ENCODE measurements around the gene UBE2J2. TPM values are rescaled to one million over a fixed set of nuclear protein-coding genes. Genes with fewer than 3 reads are reported as not detected.

UBE2J2 gene
- 38.8 to 48.3 TPM (median 46.8 TPM) in 5 replicates for total RNA-seq (2022; extraction: Qiagen RNA extraction)

DNA sequence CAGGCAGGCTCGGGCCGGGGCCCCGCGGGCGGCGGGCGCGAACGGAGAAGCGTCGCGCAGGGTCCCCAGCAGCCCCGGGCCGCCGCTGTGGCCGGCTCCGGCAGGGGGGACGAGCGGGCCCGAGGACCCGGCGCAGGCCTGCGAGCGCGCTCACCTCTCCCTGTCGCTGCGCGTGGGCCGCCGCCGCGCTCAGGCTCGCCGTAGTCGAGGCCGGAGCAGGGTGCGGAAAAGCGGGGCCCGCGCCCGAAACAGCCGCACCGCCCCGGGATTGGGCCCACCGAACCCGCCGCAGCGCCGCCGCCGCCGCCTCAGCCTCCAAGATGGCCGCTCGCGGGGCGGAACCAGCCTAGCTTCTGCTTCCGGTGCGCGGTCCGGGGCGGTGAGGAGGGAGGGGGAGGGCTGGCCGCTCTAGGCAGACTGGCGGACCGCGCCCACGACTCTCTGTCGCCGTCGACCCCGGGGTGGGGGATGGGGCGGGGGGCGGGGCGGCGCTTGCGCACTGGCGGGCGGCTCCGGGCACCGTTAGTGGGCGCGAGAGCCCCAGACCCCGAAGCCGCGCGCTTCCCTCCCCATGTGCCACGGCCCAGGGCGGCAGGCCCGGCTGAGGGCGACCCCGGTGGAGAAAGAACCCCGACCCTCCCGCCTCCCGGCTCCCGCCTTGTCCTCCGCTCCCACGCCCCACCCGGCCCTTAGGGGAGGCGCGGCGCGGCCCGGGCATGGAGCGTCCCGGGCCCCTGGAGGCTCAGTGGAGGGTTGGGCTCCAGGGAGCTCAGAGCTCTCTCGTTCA lies at the start of gene UBE2J2:
Gene UBE2J2, minus strand, starts transcription at position 343 of the 787 bp plus-strand sequence. CDS start 5,862 bp downstream, outside the sequence.

DNA sequence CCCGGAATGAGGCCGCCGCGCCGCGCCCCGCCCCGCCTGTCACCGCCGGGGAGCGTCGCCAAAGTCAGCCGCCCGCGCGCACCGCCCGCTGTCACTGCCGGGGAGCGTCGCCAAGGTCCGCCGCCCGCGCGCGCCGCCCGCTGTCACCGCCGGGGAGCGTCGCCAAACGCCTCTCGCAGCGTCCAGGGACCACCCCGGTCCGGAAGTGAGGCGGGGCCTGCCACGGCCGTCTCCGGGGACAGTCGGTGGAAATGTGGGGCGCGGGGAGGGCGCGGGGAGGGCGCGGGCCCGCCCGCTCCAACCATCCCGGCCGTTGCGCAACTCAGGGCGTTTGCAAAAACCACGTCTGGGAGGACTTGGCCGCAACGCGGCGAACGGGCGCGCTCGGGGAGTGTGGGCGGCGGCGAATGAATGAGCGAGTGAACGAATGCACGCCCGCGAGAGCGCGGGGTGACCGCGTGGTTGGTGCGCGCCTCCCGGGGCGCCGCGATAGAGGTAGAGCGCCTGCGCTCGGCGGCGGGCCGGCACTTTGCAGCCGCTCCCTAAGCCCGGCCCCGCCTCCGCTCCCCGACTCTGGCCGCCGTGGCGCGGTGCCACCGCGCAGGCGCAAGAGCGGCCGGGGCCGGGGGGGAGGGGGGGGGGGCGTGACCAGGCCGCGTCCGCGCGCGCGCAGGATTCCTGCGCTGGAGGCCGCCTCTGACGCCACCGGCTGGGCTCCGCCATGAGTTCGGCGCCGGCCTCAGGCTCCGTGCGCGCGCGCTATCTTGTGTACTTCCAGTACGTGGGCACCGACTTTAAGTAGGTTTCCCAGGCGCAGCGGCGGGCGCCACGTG lies 34.5 kb upstream of the UBE2J2 start, which contains the start of the genes ACAP3 and PUSL1:
Gene ACAP3, minus strand, starts transcription at position 8 of the 833 bp plus-strand sequence. CDS start 115 bp downstream, outside the sequence.
Gene PUSL1, plus strand, starts transcription at position 675 of the 833 bp plus-strand sequence. Its CDS starts 47 bp downstream, at position 722.

DNA sequence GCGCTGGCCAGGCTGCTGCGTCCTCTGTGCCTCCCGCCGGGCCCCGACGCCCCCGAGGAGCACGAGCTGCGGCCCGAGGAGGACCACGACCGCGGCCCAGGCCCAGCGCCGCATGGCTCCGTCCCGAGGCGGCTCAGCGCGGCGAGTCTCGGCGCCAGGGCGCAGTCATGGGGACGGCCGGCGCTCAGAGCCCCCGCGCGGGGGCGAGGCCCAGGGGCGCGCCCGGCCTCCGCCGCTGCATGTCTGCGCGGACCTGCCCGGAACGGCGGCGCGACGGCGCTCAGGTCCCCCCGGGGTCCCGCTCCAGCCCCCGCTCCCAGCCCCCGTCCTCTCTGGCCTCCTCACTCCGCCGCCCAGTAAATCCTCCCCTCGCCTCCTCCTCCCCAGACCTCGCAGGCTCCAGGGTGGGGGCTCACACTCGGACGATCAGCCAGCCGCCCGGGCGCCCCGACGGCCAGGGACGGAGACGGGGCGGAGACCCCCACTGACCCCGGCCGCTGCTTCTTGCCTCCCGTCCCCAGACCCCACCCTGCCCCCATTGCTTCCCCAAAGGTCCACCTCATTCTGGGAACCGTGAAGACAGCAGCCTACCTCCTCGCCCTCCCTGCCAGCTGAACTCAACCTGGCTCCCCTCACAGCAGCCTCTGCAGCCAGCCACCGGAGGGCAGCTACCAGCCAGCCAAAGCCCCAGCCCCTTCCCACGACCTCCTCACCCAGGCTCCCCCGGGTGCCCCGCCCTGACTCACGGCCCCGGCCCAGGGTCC lies 26.9 kb downstream of the UBE2J2 start, which contains the start of gene C1QTNF12:
Gene C1QTNF12, minus strand, starts transcription at position 146 of the 764 bp plus-strand sequence. Its CDS starts 32 bp downstream, at position 114.

DNA sequence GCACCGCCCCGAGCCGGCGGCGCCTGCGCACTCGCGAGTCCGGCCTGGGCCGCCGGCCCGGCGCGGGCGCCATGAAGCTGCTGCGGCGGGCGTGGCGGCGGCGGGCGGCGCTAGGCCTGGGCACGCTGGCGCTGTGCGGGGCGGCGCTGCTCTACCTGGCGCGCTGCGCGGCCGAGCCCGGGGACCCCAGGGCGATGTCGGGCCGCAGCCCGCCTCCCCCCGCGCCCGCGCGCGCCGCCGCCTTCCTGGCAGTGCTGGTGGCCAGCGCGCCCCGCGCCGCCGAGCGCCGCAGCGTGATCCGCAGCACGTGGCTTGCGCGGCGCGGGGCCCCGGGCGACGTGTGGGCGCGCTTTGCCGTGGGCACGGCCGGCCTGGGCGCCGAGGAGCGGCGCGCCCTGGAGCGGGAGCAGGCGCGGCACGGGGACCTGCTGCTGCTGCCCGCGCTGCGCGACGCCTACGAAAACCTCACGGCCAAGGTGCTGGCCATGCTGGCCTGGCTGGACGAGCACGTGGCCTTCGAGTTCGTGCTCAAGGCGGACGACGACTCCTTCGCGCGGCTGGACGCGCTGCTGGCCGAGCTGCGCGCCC lies 41.4 kb downstream of the UBE2J2 start, which contains the start of gene B3GALT6:
Gene B3GALT6, plus strand, starts transcription at position 30 of the 588 bp plus-strand sequence. Its CDS starts 42 bp downstream, at position 72.

DNA sequence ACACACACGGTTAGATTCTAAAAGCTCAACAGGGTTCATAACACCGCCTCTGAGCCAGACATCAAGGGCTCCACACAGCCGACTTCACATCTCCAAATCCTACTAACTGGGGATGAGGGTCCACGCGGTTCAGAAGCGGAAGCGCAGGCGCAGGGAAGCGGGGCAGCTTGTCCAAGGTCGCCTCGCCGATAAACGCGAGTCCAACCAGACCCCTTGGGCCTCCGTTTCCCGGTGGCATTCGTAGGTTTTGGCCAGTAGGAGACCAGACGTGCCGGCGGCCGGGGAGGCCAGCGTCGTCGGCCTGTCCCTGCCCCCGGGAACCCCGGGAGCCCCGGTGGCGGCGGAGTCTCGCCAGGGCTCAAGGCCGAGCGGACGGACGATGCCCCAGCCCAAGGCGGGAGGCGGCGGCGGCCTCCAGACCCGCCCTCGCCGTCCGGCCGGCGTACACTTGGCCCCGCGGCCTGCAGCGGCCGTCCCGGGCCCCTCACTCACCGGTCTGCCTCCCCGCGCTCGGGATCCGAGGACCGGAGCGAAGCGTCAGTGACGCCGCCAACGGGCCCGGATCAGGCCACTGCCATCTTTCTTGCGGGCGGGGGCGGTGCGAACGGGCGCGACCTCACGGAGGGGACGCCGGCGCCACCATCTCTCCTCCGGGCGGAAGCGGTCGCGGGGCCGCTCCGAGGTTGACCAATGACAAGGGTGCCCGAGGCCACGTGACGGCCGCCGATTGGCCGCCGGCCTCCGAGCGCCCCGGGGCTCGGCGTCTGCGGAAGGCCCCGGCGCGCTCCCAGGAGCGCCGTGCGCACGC lies 42.0 kb downstream of the UBE2J2 start, which contains the start of gene SDF4:
Gene SDF4, minus strand, starts transcription at position 602 of the 808 bp plus-strand sequence. CDS start 3,229 bp downstream, outside the sequence.

DNA sequence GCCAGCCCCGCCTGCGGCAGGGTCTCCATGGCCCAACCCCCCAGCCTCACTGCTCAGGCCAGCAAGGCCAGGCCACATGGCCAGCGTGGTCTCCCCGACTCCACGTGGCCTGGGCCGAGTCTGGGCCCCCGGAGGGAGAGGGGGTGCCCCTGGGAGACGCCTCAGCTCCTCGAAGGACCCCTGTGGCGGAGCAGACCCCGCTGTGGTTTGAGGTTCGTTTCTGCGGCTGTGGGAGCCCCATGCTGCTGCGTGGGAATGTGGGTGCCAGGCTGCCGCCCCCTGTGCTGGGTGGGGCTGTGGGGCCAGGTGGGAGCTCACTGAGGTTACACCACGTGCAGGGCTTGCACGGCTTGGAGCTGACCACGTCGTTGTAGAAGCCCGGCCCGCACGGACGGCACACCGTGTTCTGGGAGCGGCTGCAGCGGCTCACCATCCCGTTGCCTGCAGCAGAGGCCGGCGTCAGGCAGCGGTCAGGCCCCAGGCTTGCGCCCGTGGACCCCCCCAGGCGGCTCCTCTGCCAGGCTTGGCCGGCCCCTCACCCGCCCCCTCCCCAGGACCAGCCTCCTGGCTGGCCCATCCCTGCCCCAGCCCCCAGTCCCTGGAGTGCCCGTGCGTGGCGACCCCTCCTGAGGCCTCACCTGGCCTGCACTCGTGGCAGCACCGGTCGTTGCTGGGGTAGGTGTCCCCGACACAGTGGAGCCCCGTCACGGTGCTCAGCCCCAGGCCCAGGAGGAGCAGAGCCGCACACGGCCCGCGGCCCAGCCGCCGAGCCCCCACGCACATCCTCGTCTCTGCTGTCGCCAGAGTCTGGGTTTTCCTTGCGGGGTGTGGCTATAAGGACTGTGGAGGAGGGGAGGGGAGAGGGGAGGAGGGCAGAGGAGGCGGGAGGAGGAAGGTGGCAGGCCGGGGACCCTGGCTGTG lies 60.0 kb downstream of the UBE2J2 start, which contains the start of gene TNFRSF4:
Gene TNFRSF4, minus strand, starts transcription at position 809 of the 921 bp plus-strand sequence. Its CDS starts 26 bp downstream, at position 783.

DNA sequence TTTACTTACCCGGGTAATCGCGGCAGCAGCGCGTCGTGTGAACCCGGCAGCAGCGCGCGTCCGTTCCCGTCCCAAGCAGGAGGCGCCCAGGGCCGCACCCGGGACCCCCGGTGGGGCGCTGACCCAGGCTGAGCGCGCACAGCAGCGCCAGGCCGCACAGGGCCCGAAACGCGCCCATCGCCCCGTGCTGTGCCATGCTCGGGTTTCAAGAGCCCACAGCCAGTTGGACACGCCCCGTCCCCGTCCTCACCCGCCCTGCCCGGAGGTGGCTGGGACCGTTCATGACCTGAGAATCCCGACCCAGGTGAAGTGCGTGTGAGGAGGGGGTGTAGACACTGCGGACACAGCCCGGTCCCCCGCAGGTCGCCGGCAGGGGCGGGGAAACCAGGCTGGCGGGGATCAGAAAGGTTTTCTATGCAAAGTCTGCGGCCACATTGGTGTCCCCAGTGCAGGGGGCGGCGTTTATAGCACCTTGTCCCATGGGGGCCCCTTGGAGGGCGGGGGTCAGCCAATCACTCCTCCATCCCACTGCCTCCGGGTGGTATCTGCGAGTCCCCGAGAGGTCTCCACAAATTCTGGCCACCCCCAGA lies 67.2 kb downstream of the UBE2J2 start, which contains the start of gene TNFRSF18:
Gene TNFRSF18, minus strand, starts transcription at position 217 of the 590 bp plus-strand sequence. Its CDS starts 21 bp downstream, at position 196.

Other genes with a start within 250 kb of the UBE2J2 start
- 0.32 to 0.52 TPM (median 0.38 TPM) in 5 replicates for gene RNF223, start 199.5 kb downstream of the UBE2J2 start, total RNA-seq (2022; extraction: Qiagen RNA extraction)
- 10.2 to 16.2 TPM (median 15.4 TPM) in 5 replicates for gene C1orf159, start 157.8 kb downstream of the UBE2J2 start, total RNA-seq (2022; extraction: Qiagen RNA extraction)
- gene TTLL10, start 100.0 kb downstream of the UBE2J2 start, total RNA-seq (2022; extraction: Qiagen RNA extraction): not detected in 5 replicates
- 0.11 to 0.25 TPM (median 0.15 TPM) in 3 of 5 replicates, not detected in the others for gene TNFRSF18, start 67.3 kb downstream of the UBE2J2 start, total RNA-seq (2022; extraction: Qiagen RNA extraction)
- 0.07 to 0.18 TPM (median 0.13 TPM) in 4 of 5 replicates, not detected in the other for gene TNFRSF4, start 59.7 kb downstream of the UBE2J2 start, total RNA-seq (2022; extraction: Qiagen RNA extraction)
- 108 to 138 TPM (median 133 TPM) in 5 replicates for gene SDF4, start 41.9 kb downstream of the UBE2J2 start, total RNA-seq (2022; extraction: Qiagen RNA extraction)
- 10.8 to 22.2 TPM (median 19.5 TPM) in 5 replicates for gene B3GALT6, start 41.6 kb downstream of the UBE2J2 start, total RNA-seq (2022; extraction: Qiagen RNA extraction)
- gene C1QTNF12, start 27.1 kb downstream of the UBE2J2 start, total RNA-seq (2022; extraction: Qiagen RNA extraction): 1.4 to 2.3 TPM (median 1.8 TPM) in 5 replicates
- 0.70 to 1.7 TPM (median 1.3 TPM) in 5 replicates for gene SCNN1D, start 6.6 kb upstream of the UBE2J2 start, total RNA-seq (2022; extraction: Qiagen RNA extraction)
- gene ACAP3, start 34.1 kb upstream of the UBE2J2 start, total RNA-seq (2022; extraction: Qiagen RNA extraction): 10.6 to 21.4 TPM (median 20.6 TPM) in 5 replicates
- gene PUSL1, start 34.7 kb upstream of the UBE2J2 start, total RNA-seq (2022; extraction: Qiagen RNA extraction): 17.0 to 27.7 TPM (median 26.5 TPM) in 5 replicates
- gene INTS11, start 50.8 kb upstream of the UBE2J2 start, total RNA-seq (2022; extraction: Qiagen RNA extraction): 42.4 to 66.0 TPM (median 63.3 TPM) in 5 replicates
- 15.8 to 23.0 TPM (median 21.1 TPM) in 5 replicates for gene CPTP, start 50.9 kb upstream of the UBE2J2 start, total RNA-seq (2022; extraction: Qiagen RNA extraction)
- 0.12 to 0.17 TPM (median 0.14 TPM) in 5 replicates for gene TAS1R3, start 57.4 kb upstream of the UBE2J2 start, total RNA-seq (2022; extraction: Qiagen RNA extraction)
- gene DVL1, start 75.6 kb upstream of the UBE2J2 start, total RNA-seq (2022; extraction: Qiagen RNA extraction): 46.8 to 86.9 TPM (median 77.1 TPM) in 5 replicates
- 0.07 to 0.29 TPM (median 0.27 TPM) in 5 replicates for gene MXRA8, start 84.7 kb upstream of the UBE2J2 start, total RNA-seq (2022; extraction: Qiagen RNA extraction)
- gene AURKAIP1, start 101.4 kb upstream of the UBE2J2 start, total RNA-seq (2022; extraction: Qiagen RNA extraction): 103 to 195 TPM (median 175 TPM) in 5 replicates
- 37.8 to 63.9 TPM (median 59.4 TPM) in 5 replicates for gene CCNL2, start 125.5 kb upstream of the UBE2J2 start, total RNA-seq (2022; extraction: Qiagen RNA extraction)
- 128 to 150 TPM (median 137 TPM) in 5 replicates for gene MRPL20, start 133.4 kb upstream of the UBE2J2 start, total RNA-seq (2022; extraction: Qiagen RNA extraction)
- 0.04 to 0.07 TPM (median 0.06 TPM) in 4 of 5 replicates, not detected in the other for gene ANKRD65, start 147.4 kb upstream of the UBE2J2 start, total RNA-seq (2022; extraction: Qiagen RNA extraction)
- 4.1 to 18.3 TPM (median 15.7 TPM) in 5 replicates for gene VWA1, start 161.8 kb upstream of the UBE2J2 start, total RNA-seq (2022; extraction: Qiagen RNA extraction)
- gene ATAD3C, start 175.8 kb upstream of the UBE2J2 start, total RNA-seq (2022; extraction: Qiagen RNA extraction): not detected in 5 replicates
- 1.2 to 3.5 TPM (median 3.1 TPM) in 5 replicates for gene ATAD3B, start 197.9 kb upstream of the UBE2J2 start, total RNA-seq (2022; extraction: Qiagen RNA extraction)
- 28.8 to 40.6 TPM (median 38.0 TPM) in 5 replicates for gene ATAD3A, start 238.3 kb upstream of the UBE2J2 start, total RNA-seq (2022; extraction: Qiagen RNA extraction)

Data from A549 treated with CORT108297 at 1 μM for 4 hours (cell line).